NCI-H510A treated with DMSO at 0.1 percent for 48 hours (cell line): ENCODE data around the gene NXPE4.
"Not testable (repeated sequence)": the region's sequence is repeated elsewhere in the genome, so short reads cannot be mapped to it uniquely, and the experiment has no call there.

Experiments used
- DNase-seq: peaks from one replicate; lab custom pipeline; 2025; lab: John Stamatoyannopoulos, UW

The NXPE4 gene

DNA sequence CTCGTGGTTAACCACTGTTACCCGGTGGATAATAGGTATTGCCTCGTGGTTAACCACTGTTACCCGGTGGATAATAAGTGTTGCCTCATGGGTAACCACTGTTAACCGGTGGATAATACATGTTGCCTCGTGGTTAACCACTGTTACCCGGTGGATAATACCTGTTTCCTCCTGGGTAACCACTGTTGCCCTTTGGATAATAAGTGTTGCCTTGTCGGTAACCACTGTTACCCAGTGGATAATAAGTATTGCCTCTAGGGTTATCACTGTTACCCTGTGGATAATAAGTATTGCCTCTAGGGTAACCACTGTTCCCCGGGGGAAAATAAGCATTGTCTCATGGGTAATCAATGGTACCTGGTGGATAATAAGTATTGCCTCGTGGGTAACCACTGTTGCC, 15.0 kb upstream of the NXPE4 start:
- DNase-seq: no peak

DNA sequence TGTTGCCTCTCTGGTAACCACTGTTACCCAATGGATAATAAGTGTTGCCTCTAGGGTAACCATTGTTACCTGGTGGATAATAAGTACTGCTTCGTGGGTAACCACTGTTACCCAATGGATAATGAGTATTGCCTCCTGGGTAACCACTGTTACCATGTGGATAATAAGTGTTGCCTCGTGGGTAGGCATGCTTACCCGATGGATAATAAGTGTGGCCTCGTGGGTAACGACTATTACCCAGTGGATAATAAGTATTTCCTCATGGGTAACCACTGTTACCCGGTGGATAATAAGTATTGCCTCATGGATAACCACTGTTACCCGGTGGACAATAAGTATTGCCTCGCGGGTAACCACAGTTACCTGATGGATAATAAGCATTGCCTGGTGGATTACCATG, 13.8 kb upstream of the NXPE4 start:
- DNase-seq: no peak

DNA sequence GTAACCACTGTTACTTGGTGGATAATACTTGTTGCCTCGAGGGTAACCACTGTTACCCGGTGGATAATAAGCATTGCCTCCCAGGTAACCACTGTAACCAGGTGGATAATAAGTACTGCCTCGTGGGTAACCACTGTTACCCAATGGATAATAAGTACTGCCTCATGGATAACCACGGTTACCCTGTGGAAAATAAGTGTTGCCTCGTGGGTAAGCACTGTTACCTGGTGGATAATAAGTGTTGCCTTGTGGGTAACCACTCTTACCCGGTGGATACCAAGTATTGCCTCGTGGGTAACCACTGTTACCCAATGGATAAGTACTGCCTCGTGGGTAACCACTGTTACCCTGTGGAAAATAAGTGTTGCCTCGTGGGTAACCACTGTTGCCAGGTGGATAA, 13.0 kb upstream of the NXPE4 start:
- not testable (repeated sequence) for DNase-seq

DNA sequence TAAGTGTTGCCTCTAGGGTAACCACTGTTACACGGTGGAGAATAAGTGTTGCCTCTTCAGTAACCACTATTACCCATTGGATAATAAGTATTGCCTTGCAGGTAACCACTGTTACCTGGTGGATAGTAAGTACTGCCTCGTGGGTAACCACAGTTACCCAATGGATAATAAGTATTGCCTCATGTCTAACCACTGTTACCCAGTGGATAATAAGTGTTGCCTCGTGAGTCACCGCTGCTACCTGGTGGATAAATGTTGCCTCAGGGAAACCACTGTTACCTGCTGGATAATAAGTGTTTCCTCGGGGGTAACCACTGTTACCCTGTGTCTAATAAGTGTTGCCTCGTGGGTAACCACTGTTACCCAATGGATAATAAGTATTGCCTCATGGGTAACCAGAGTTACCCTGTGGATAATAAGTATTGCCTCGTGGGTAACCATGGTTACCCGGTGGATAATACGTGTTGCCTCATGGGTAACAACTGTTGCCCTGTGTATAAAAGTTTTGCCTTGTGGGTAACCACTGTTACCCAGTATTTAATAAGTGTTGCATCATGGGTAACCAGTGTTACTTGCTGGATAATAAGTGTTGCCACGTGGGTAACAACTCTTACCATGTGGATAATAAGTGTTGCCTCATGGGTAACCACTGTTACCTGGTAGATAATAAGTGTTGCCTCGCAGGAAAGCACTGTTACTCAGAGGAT, 12.3 kb upstream of the NXPE4 start:
- no peak for DNase-seq

DNA sequence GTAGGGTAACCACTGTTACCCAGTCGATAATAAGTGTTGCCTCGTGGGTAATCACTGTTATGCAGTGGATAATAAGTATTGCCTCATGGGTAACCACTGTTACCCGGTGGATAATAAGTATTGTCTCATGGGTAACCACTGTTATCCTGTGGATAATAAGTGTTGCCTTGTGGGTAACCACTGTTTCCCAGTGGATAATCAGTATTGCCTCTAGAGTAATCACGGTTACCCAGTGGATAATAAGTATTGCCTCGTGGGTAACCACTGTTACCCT, 11.2 kb upstream of the NXPE4 start:
- not testable (repeated sequence) for DNase-seq

DNA sequence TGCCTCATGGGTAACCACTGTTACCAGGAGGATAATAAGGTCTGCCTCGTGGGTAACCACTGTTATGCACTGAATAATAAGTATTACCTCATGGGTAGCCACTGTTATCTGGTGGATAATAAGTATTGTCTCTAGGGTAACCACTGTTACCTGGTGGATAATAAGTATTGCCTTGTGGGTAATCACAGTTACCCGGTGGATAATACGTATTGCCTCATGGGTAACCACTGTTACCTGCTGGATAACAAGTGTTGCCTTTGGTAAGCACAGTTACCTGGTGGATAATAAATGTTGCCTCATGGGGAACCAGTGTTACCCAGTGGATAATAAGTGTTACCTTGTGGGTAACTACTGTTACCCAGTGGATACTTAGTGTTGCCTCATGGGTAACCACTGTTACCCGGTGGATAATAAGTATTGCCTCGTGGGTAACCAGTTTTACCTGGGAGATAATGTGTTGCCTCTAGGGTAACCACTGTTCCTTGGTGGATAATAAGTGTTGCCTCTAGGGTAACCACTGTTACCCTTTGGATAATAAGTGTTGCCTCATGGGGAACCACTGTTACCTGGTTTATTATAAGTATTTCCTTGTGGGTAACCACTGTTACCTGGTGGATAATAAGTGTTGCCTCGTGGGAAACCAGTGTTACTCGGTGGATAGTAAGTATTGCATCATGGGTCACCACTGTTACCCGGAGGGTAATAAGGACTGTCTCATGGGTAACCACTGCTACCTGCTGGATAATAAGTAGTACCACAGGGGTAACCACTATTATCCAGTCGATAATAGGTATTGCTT, 10.6 kb upstream of the NXPE4 start:
- DNase-seq: no peak

DNA sequence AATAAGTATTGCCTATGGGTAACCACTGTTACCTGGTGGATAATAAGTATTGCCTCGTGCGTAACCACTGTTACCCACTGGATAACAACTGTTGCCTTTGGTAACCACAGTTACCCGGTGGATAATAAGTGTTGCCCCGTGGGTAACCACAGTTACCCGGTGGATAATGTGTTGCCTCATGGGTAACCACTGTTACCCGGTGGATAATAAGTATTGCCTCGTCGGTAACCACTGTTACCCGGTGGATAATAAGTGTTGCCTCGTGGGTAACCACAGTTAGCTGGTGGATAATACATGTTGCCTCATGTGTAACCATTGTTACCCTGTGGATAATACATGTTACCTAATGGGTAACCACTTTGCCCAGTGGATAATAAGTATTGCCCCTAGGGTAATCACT, 9.8 kb upstream of the NXPE4 start:
- no peak for DNase-seq

DNA sequence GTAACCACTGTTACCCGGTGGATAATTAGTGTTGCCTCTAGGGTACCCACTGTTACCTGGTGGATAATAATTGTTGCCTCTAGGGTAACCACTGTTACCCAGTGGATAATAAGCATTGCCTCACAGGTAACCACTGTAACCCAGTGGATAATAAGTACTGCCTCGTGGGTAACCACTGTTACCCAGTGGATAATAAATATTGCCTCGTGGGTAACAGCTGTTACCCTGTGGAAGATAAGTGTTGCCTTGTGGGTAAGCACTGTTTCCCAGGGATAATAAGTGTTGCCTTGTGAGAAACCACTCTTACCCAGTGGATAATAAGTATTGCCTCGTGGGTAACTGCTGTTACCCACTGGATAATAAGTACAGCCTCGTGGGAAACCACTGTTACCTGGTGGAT, 9.3 kb upstream of the NXPE4 start:
- DNase-seq: no peak

DNA sequence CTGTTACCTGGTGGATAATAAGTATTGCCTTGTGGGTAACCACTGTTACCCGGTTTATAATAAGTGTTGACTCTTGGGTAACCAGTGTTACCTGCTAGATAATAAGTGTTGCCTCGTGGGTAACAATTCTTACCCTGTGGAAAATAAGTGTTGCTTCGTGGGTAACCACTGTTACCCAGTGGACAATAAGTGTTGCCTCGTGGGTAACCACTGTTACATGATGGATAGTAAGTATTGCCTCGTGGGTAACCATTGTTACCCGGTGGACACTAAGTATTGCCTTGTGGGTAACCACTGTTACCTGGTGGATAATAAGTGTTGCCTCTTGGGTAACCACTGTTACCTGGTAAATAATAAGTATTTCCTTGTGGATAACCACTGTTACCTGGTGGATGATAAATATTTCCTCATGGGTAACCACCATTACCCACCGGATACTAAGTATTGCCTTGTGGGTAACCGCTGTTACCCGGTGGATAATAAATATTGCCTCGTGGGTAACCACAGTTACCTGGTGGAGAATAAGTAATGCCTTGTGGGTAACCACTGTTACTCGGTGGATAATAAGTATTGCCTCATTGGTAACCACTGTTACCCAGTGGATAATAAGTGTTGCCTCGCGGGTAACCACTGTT, 8.7 kb upstream of the NXPE4 start:
- DNase-seq: no peak

DNA sequence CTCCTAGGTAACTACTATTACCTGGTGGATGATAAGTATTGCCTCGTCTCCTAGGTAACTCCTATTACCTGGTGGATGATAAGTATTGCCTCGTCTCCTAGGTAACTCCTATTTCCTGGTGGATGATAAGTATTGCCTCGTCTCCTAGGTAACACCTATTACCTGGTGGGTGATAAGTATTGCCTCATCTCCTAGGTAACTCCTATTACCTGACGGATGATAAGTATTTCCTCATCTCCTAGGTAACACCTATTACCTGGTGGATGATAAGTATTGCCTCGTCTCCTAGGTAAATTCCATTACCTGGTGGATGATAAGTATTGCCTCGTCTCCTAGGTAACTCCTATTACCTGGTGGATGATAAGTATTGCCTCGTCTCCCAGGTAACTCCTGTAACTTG, 7.6 kb upstream of the NXPE4 start:
- not testable (repeated sequence) for DNase-seq

DNA sequence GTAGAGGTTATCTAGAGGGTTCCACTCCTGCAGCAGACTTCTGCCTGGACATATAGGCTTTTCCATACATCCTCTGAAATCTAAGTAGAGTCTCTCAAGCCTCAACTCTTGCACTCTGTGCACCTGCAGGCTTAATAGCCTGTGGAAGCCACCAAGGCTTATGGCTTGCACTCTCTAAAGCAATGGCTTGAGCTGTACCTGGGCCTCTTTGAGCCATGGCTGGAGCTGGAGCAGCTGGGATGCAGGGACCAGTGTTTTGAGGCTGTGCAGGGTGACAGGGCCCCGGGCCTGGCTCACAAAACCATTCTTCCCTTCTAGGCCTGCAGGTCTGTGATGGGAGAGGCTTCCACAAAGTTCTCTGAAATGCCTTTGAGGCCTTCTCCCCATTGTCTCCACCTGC, 2.9 kb upstream of the NXPE4 start:
- no peak for DNase-seq

DNA sequence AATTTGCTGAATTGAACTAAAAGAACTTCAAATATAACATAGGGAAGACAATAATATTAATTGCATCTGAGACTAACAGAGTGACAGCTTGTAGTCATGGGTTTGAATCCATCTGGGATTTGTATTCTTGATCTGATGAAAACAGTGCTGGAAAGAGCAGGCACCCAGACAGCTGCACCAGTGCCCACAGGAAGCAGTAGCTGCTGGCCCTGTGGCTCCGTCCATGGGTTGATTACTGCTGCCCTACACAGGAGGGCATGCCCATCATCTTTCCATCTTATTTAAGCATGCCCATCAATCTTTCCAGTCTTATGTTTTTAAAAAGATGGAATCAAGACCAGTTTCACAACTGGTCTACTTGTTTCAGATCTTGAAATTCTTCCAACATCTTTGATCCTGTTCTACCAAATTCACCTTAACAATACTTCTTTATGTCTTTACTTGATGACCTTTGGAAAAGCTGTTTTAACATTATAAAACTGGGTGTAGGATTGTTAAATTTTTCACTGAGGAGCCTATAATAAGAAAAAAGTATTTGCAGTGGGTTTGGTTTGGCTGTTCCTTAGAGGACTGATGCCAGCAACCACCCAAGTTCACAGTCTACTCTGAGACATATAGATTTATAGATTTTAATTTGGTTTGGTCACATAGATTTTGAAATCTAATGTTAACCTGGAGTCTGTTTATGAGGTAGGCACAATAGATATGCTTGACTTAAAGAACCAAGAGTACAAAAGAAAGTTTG, 761 bp upstream of the NXPE4 start:
- DNase-seq: no peak

DNA sequence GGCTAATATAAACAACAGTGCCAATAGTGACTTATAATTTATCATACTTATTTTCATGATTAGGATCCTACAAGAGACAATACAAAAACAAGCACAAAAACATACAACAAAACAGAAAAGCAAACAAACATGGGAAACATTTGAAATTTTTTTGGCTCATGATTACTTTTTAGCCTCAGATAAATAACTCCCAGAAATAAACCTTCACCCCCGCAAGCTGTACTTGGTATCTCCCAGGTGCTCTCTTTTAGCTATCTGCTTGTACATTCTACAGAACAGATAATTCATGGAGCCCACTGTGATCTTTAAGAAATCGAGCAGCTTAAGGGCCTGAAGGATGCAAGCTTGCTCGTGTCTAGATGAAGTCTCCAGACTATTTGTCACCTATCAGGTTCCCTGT, 883 bp downstream of the NXPE4 start:
- DNase-seq: no peak

DNA sequence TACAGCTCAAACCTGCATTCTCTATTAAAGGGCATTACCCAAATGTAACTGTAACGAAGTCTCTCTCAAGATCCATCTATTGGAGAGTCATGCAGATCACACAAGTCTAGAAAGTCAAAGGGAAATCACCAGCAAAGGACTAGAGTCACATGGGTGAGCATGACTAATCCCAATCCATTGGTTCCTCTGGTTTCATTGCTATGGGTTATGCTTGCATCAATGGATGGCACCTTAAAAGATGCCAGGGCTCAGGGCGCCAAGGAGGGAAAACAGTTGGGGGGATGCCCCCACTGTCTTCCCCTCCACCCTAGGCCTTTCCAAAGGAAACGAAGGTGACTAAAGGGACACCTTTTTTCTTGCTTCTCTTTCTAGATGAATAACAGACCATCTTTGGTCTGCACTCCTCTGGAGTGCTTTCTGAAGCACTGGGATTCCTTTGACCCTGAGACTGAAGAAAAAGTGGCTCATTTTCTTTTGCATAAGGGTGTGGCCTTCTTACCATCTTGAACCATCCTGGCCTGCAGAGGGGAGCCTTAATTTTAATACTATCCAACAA, 8.1 kb downstream of the NXPE4 start:
- DNase-seq: no peak

DNA sequence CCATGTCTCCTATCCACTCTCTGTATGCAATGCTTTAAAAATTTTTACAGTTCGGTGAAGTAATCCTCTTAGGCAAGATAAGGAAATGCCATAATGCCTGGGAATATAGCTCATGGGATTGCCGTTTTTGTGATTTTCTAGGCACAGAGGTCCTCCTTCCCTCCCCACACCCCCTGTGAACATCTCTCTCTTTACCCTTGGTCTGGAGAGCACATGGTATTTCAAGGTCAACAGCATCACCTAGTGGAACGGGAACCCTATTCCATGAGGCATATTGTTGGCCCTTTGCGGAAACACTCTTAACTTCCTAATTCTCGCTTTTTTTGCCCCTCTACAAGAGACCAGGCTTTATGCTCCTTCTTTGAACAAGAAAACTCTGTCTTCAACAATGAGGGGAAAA, 8.8 kb downstream of the NXPE4 start:
- no peak for DNase-seq

DNA sequence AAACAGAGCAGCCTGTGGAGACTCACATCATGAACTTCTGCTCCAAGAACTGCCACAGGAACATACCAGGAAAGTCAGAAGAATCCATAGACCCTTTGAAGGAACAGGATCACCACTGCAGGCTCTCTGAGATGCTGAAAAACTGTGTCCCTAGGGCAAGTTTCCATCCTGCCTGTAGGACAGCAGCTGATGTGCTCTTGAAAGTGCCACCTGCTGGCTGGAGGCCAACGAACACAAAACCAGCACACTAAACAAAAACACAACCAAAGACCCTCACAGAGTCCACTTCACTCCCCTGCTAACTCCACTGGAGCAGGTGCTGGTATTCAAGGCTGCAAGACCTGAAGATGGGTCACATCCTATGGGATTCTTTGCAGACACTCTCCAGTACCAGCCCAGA, 23.9 kb downstream of the NXPE4 start:
- DNase-seq: no peak

DNA sequence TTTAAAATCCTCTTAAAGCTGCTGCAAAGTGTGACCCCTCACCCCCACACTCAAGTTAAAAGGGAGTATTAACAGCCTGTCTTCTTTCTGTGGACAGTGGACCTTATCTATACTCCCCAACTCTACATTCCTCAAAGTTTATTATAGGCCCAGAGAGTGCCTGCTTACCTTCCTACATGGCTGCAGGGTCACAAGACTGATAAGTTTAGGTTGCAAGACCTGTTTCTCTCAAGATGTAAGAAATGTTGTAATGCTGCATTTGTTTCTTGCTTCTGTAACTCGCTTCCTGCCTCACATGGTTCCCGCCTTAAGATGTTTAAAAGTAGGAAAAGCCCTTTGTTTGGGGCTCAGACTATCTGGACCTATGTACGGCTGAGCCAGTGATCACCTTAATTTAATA, 25.8 kb downstream of the NXPE4 start:
- DNase-seq: no peak

DNA sequence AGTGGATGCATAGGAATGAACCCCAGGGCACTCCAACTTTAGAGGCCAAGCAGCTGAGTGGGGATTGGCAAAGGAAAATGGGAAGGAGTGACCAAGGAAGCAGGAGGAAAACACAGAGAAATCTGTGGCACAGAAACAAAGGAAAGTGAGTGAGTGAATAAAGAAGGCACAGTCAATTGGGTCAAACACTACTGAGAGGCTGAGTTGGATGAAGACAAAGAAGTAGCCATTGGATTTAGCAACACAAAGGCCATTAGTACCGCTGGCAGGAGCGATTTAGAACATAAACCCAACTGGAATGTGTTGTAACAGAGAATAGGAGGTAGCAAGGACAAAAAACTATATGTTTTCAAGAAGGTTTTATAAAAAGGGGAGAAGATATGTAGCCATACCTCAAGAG, 29.3 kb downstream of the NXPE4 start:
- DNase-seq: peak; percentile 26

DNA sequence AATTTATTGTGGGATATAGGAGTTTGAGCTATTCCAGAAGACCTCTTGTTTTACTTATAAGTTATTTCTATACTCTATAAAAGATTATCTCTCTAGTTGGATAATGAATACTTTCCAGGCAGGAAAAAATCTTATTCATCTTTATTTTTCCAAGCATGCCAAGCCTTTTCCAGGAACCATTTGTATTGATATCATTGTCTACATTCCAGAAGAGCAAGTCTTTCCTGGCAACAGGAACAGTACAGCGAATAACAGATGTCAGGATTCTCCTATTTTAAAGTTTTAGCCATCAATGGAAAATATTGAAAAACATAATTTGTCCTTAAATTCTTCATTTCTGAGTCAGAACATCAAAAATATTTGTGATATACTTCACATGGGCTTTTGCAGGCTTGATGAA, 30.8 kb downstream of the NXPE4 start:
- no peak for DNase-seq

DNA sequence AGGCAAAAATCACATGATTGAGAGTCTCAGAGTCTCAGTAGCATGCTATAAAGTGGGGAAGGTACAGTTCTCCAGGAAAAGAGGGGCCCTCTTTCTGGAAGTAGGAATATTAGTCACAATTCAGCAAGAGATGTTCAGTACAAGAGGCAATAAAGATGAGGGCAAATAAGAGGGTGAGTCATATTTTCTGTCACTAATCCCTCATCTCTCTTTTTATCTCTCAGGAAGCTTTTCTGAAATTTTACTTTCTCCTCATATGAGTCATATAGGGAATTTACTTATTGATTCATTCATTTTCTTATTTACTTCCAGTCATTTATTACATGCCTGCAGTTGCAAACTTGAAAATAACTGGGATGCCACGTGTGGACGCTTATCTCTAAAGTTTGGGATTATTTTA, 32.5 kb downstream of the NXPE4 start:
- no peak for DNase-seq

DNA sequence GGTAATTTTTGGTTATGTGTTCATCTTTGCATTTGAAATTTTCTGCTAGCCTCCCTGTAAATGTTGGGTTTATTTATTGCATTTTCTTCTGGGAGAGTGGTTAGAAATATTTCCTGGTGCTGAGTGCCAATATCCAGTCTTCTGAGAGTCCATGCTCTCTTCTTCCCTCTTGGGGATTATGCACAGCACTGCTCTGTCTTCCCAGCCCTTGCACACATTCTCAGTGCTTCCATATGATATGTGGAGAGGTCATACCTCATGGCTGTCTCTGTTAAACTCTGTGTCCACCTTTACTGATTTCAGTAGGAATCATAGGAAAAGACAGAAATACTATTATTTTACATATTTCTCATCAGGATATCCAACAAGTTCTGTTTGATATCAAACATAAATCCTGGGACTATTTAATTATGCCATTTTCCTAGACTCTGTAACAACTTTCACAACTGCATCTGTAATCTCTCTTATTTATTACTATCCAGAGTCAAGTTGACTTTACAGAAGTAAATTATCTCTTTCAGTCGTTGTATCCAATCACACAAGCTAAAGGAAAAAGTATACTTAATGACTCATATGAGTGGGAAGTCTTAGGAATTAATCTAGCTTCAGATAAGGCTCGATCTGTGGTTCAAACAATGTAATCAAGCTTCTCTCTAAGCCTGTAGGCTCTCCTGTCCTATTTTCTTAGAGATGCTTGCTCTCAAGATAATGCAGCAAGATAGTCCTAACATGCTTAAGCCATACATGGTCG, 33.2 kb downstream of the NXPE4 start:
- DNase-seq: no peak
